Mammary epithelial cell (primary cell): ENCODE measurements around the gene RUNX1.

ENCODE experiments used
- EZH2 ChIP-seq: IDR thresholded peaks from 2 replicates; pipeline ENCODE4 v1.6.1; 2012; ENCODE audit warnings: low read length, inconsistent platforms, borderline replicate concordance
- TF ChIP-seq, protein P1 (sequence below), 2 donors: IDR thresholded peaks in 1 of 2; conservative IDR thresholded peaks in 1 of 2; 2 replicates each; pipeline ENCODE4 v1.5.1; 2011 to 2012; ENCODE audit warnings: inconsistent platforms in 2 of 2, low read length in 2 of 2, mild to moderate bottlenecking in 2 of 2, control low read depth in 1 of 2, low read depth in 1 of 2; ENCODE audit not compliant: insufficient read depth in 1 of 2; ENCODE audit errors: extremely low read depth in 1 of 2

DNA sequence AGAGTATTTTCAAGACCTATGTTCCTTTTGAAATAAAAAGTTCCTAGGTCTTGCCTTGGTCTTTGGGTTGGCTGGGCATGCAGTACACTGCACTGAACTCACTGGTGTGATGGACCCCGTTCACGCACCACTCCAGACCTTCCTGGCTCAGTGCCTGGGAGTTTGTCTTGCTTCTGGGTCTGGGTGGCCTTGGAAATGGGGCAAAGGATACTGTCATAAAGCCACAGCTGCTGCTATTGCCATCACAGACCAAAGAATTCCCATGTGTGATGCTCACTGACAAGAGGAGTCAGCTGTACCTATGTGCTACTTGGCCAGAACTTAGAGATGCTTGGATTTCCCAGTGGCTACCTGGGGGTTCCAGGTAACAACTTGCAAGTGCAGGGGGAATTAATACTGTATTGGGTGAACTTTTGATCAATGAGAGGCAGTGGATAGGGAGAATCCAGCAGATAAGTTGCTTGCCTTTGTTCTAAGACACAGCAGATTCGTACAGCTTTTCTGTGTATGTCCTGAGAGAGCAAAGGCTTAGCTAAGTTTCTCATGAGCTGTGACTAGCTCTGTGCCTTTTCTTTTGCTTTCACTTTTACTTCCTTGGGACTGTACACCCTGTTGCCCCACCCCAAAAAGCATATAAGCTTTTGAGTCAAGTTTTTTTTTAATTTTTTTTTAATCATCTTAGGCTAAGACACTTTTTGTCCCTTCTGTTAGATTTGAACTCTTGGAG, 115.3 kb downstream of the RUNX1 start:
- TF ChIP-seq, protein P1, sequence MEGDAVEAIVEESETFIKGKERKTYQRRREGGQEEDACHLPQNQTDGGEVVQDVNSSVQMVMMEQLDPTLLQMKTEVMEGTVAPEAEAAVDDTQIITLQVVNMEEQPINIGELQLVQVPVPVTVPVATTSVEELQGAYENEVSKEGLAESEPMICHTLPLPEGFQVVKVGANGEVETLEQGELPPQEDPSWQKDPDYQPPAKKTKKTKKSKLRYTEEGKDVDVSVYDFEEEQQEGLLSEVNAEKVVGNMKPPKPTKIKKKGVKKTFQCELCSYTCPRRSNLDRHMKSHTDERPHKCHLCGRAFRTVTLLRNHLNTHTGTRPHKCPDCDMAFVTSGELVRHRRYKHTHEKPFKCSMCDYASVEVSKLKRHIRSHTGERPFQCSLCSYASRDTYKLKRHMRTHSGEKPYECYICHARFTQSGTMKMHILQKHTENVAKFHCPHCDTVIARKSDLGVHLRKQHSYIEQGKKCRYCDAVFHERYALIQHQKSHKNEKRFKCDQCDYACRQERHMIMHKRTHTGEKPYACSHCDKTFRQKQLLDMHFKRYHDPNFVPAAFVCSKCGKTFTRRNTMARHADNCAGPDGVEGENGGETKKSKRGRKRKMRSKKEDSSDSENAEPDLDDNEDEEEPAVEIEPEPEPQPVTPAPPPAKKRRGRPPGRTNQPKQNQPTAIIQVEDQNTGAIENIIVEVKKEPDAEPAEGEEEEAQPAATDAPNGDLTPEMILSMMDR (conservative IDR thresholded peaks at IDR 0.05 in 1 of 2, IDR thresholded peaks at IDR 0.05 in 1 of 2; ENCODE audit: extremely low read depth in 1 of 2, insufficient read depth in 1 of 2, low read depth in 1 of 2, low read length in 2 of 2) = no peak
- no peak for TF ChIP-seq EZH2
